Activated effector memory CD4-positive, alpha-beta T cell treated with anti-CD3 and anti-CD28 coated beads, Interleukin-2, amount 50 U/mL, for 16 hours (primary cell): ENCODE measurements around the gene HARS2.
"Not testable (repeated sequence)": the region's sequence is repeated elsewhere in the genome, so short reads cannot be mapped to it uniquely, and the experiment has no call there.

Experiments
- DNase-seq: peaks from one replicate; pipeline ENCODE4 v3.0.0-alpha.2; 2020

HARS2 gene

GRCh38 chr5:140700177-140701144 is 9.2 kb downstream of the HARS2 start, which contains the start of gene ZMAT2:
ZMAT2 (plus strand) TSS chr5:140700447; CDS start chr5:140700461, 14 bp downstream.
- peak; percentile 98 for DNase-seq

GRCh38 chr5:140707812-140708211 is 16.6 kb downstream of the HARS2 start:
- no peak for DNase-seq

- DNase-seq = not testable (repeated sequence)
Measured at GRCh38 chr5:140708787-140709186, 17.5 kb downstream of the HARS2 start.

GRCh38 chr5:140710899-140711552 is 19.8 kb downstream of the HARS2 start:
- DNase-seq = peak; percentile 92

GRCh38 chr5:140711794-140712193 is 20.5 kb downstream of the HARS2 start:
- DNase-seq = no peak

GRCh38 chr5:140713562-140714094 is 22.4 kb downstream of the HARS2 start:
- no peak for DNase-seq

GRCh38 chr5:140716238-140716637 is 25.0 kb downstream of the HARS2 start:
- DNase-seq = not testable (repeated sequence)

- DNase-seq = no peak
Measured at GRCh38 chr5:140718266-140718592, 27.0 kb downstream of the HARS2 start.

- not testable (repeated sequence) for DNase-seq
Measured at GRCh38 chr5:140720738-140721137, 29.5 kb downstream of the HARS2 start.

GRCh38 chr5:140721395-140721794 is 30.1 kb downstream of the HARS2 start:
- DNase-seq = not testable (repeated sequence)

- peak; percentile 87 for DNase-seq
Measured at GRCh38 chr5:140725799-140726471, 34.7 kb downstream of the HARS2 start.

GRCh38 chr5:140733098-140733497 is 41.8 kb downstream of the HARS2 start:
- DNase-seq = no peak

- no peak for DNase-seq
Measured at GRCh38 chr5:140734354-140734753, 43.1 kb downstream of the HARS2 start.

GRCh38 chr5:140737486-140737885 is 46.2 kb downstream of the HARS2 start:
- DNase-seq = no peak

GRCh38 chr5:140741967-140742366 is 50.7 kb downstream of the HARS2 start:
- no peak for DNase-seq
